IPS DF 6.9 (cell line): ENCODE measurements around the gene ARHGAP26.

Source experiments
- DNase-seq: peaks from one replicate; pipeline ENCODE4 v3.0.0-alpha.2; 2013; ENCODE audit warnings: low read depth, low spot score
- H3K27ac ChIP-seq: one replicate; pipeline ENCODE4 v1.5.1; 2013; ENCODE audit warnings: low read length, control low read depth
- H3K27me3 ChIP-seq: 2 replicates; pipeline ENCODE4 v1.6.1; 2013; ENCODE audit warnings: mild to moderate bottlenecking, low read length; ENCODE audit not compliant: control insufficient read depth, insufficient read depth
- H3K36me3 ChIP-seq: 2 replicates; pipeline ENCODE4 v1.6.1; 2013; ENCODE audit warnings: low read length; ENCODE audit not compliant: control insufficient read depth, insufficient read depth
- H3K4me1 ChIP-seq: 2 replicates; pipeline ENCODE4 v1.6.1; 2013; ENCODE audit warnings: low read length; ENCODE audit not compliant: control insufficient read depth, insufficient read depth
- H3K4me3 ChIP-seq: 2 replicates; pipeline ENCODE4 v1.5.1; 2013; ENCODE audit warnings: mild to moderate bottlenecking, low read length
- H3K9me3 ChIP-seq: 2 replicates; pipeline ENCODE4 v1.6.1; 2013; ENCODE audit warnings: low read length, inconsistent platforms; ENCODE audit not compliant: control insufficient read depth, insufficient read depth
- WGBS: extraction: QIAGEN DNeasy Blood & Tissue Kit; methylation state at CpG from one replicate; pipeline ENCODE4 v1.1.7; 2013; ENCODE audit warnings: mixed read lengths, missing lambda C conversion rate; ENCODE audit not compliant: insufficient read length, insufficient coverage; 5-methylcytosine and 5-hydroxymethylcytosine counted together

Gene ARHGAP26

GRCh38 chr5:143168921-143169810 lies 399.0 kb downstream of the ARHGAP26 start:
- H3K27ac ChIP-seq: no peak overlapping the region
- no peak for DNase-seq

GRCh38 chr5:143170104-143170503 lies 399.9 kb downstream of the ARHGAP26 start:
- H3K4me1 ChIP-seq: no peaks in the 10 kb centered on the region
- no CpG with 5 or more reads among the region's 3 CpGs for WGBS
- H3K27me3 ChIP-seq: no peaks in the 10 kb centered on the region
- no peak for DNase-seq
- H3K27ac ChIP-seq: no peak overlapping the region
- no peak overlapping the region for H3K4me3 ChIP-seq
- no peaks in the 10 kb centered on the region for H3K9me3 ChIP-seq
- no peaks in the 10 kb centered on the region for H3K36me3 ChIP-seq

More at GRCh38 chr5:143168921-143169810, 399.0 kb downstream of the ARHGAP26 start:
- no peaks in the 10 kb centered on the region for H3K27me3 ChIP-seq
- no CpG with 5 or more reads among the region's 3 CpGs for WGBS
- no peaks in the 10 kb centered on the region for H3K9me3 ChIP-seq
- H3K4me3 ChIP-seq: no peak overlapping the region
- H3K4me1 ChIP-seq: no peaks in the 10 kb centered on the region
- no peaks in the 10 kb centered on the region for H3K36me3 ChIP-seq

GRCh38 chr5:143170977-143171376 lies 400.8 kb downstream of the ARHGAP26 start:
- Histone ChIP-seq H3K36me3 (no peaks in the 10 kb centered on the region), H3K4me3 (no peak overlapping the region), H3K9me3 (no peaks in the 10 kb centered on the region), H3K4me1 (no peaks in the 10 kb centered on the region), H3K27me3 (no peaks in the 10 kb centered on the region), H3K27ac (no peak overlapping the region)
- no CpG with 5 or more reads among the region's 2 CpGs for WGBS
- DNase-seq: no peak

- H3K27me3 ChIP-seq: no peaks in the 10 kb centered on the region
- no peak for DNase-seq
- no peak overlapping the region for H3K4me3 ChIP-seq
- no peaks in the 10 kb centered on the region for H3K36me3 ChIP-seq
- no peaks in the 10 kb centered on the region for H3K4me1 ChIP-seq
- WGBS: no CpG with 5 or more reads among the region's 5 CpGs
- no peaks in the 10 kb centered on the region for H3K9me3 ChIP-seq
- H3K27ac ChIP-seq: no peak overlapping the region
These were observed 402.6 kb downstream of the ARHGAP26 start for GRCh38 chr5:143172739-143173138.

- no peak for DNase-seq
- Histone ChIP-seq H3K4me1 (no peaks in the 10 kb centered on the region), H3K27me3 (no peaks in the 10 kb centered on the region), H3K4me3 (no peak overlapping the region), H3K27ac (no peak overlapping the region), H3K36me3 (no peaks in the 10 kb centered on the region), H3K9me3 (no peaks in the 10 kb centered on the region)
- no CpG with 5 or more reads among the region's 12 CpGs for WGBS
These were observed 403.1 kb downstream of the ARHGAP26 start for GRCh38 chr5:143173139-143173889.

- Histone ChIP-seq H3K4me1 (no peaks in the 10 kb centered on the region), H3K27ac (no peak overlapping the region), H3K36me3 (no peaks in the 10 kb centered on the region), H3K27me3 (no peaks in the 10 kb centered on the region), H3K9me3 (no peaks in the 10 kb centered on the region), H3K4me3 (no peak overlapping the region)
- WGBS: no CpG with 5 or more reads among the region's 1 CpG
- DNase-seq: no peak
These were observed 404.7 kb downstream of the ARHGAP26 start for GRCh38 chr5:143174714-143175398.

- Histone ChIP-seq H3K4me3 (no peak overlapping the region), H3K27me3 (no peaks in the 10 kb centered on the region), H3K27ac (no peak overlapping the region), H3K9me3 (no peaks in the 10 kb centered on the region), H3K36me3 (no peaks in the 10 kb centered on the region), H3K4me1 (no peaks in the 10 kb centered on the region)
- WGBS: no CpG with 5 or more reads among the region's 3 CpGs
- no peak for DNase-seq
These were observed 405.9 kb downstream of the ARHGAP26 start for GRCh38 chr5:143176048-143176447.

- H3K4me1 ChIP-seq: no peaks in the 10 kb centered on the region
- WGBS: no CpG with 5 or more reads among the region's 9 CpGs
- no peak overlapping the region for H3K4me3 ChIP-seq
- no peak for DNase-seq
- no peaks in the 10 kb centered on the region for H3K27me3 ChIP-seq
- H3K9me3 ChIP-seq: no peaks in the 10 kb centered on the region
- H3K27ac ChIP-seq: no peak overlapping the region
- no peaks in the 10 kb centered on the region for H3K36me3 ChIP-seq
These were observed 407.2 kb downstream of the ARHGAP26 start for GRCh38 chr5:143177263-143177983.

GRCh38 chr5:143179126-143179740 lies 409.1 kb downstream of the ARHGAP26 start:
- DNase-seq: no peak
- Histone ChIP-seq H3K27ac (no peak overlapping the region), H3K4me3 (no peak overlapping the region), H3K4me1 (no peaks in the 10 kb centered on the region), H3K36me3 (no peaks in the 10 kb centered on the region), H3K27me3 (no peaks in the 10 kb centered on the region), H3K9me3 (no peaks in the 10 kb centered on the region)
- WGBS: no CpG with 5 or more reads among the region's 6 CpGs
